ENCODE measurements around the gene SPINK1. TPM values are rescaled to one million over a fixed set of nuclear protein-coding genes. Genes with fewer than 3 reads are reported as not detected.

The SPINK1 gene
- total RNA-seq, 4 donors from 2014 or later = 22.5 to 317 (median 54.1) TPM; not detected in 1

GRCh38 chr5:147869112-147869511 lies 37.6 kb upstream of the SPINK1 start:
- H3K9me3 ChIP-seq = no peaks in the 10 kb centered on the region
- 0 to 66% methylated on average over 1 to 4 of the region's 4 CpGs for WGBS, 2 donors (ENCODE audit: low coverage in 1 of 2)
- H3K4me1 ChIP-seq = peaks cover 0 to 2% (median under 1%) of the 10 kb centered on the region in 4 donors
- no peak overlapping the region for H3K4me3 ChIP-seq
- no peaks in the 10 kb centered on the region for H3K36me3 ChIP-seq
- no peaks in the 10 kb centered on the region for H3K27me3 ChIP-seq
- no peak overlapping the region for H3K27ac ChIP-seq
- no peak for DNase-seq
- intact Hi-C loops (cut with DNase I; ENCODE audit: low total_unique reads) = no loop called here
- in situ Hi-C loops (cut with MboI; ENCODE audit: low pct_ligation_motif_present in 1 of 4, low pct_unique_long_range_greater_than_20kb in 1 of 4, low sequenced_read_pairs in 3 of 4) = loop anchor here in 2 of 4 donors (25.0 kb wide), 1 partner anchor 243 kb away; no protein-coding TSS in a partner anchor
- no peak for TF ChIP-seq CTCF (IDR thresholded peaks at IDR 0.05)
- no peak for TF ChIP-seq POLR2AphosphoS5 (IDR thresholded peaks at IDR 0.05)
- TF ChIP-seq POLR2A (IDR thresholded peaks at IDR 0.05) = no peak
- TF ChIP-seq EP300 (IDR thresholded peaks at IDR 0.05; ENCODE audit: low read depth) = no peak

DNA sequence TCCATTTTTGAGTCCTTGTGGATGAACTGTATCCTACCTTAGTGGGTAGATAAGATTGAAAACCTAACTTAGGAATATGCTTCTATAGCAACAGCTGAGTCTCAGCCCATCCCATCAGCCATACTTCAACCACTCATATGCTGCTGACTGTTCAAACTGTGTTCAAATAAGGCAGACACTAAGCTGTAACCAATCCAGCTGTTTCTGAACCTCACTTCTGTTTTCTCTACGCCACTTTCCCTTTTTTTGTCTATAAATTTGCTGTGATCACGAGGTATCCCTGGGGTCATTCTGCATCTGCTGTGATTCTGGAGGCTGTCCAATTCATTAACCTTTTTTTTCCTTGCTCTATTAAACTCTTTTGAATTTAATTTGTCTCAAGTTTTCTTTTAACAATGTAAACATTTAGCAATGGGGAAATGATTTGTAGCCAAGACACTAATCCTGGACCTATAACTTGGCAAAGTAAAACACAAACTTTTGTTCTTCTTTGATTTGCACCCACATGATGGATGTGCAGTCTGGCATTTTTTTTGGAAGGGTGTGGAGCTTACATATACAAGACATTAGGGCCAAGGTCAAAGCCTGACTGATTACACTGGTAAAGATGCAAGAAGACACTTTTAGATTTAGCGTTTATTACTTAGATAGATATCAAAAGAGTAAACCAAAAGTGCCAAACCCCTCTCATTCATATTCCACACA lies 32.1 kb upstream of the SPINK1 start:
- intact Hi-C loops (cut with DNase I; ENCODE audit: low total_unique reads) = no loop called here
- in situ Hi-C loops (cut with MboI; ENCODE audit: low pct_ligation_motif_present in 1 of 4, low pct_unique_long_range_greater_than_20kb in 1 of 4, low sequenced_read_pairs in 3 of 4) = loop anchor here in 2 of 4 donors (25.0 kb wide), 1 partner anchor 249 kb away; no protein-coding TSS in a partner anchor
- H3K4me1 ChIP-seq = peaks cover 0 to 17% (median 7%) of the 10 kb centered on the region in 4 donors
- DNase-seq = no peak
- H3K36me3 ChIP-seq = no peaks in the 10 kb centered on the region
- WGBS, 2 donors (ENCODE audit: low coverage in 1 of 2) = 22 to 32% methylated on average over 3 of the region's 3 CpGs
- H3K9me3 ChIP-seq = no peaks in the 10 kb centered on the region
- H3K27ac ChIP-seq = no peak overlapping the region
- H3K4me3 ChIP-seq = no peak overlapping the region
- no peaks in the 10 kb centered on the region for H3K27me3 ChIP-seq
- TF ChIP-seq CTCF (IDR thresholded peaks at IDR 0.05) (no peak), POLR2A (IDR thresholded peaks at IDR 0.05) (no peak), EP300 (IDR thresholded peaks at IDR 0.05; ENCODE audit: low read depth) (no peak), POLR2AphosphoS5 (IDR thresholded peaks at IDR 0.05) (no peak)

- DNase-seq = peak; percentile 11
- Histone ChIP-seq H3K4me1 (peaks cover 0 to 17% (median 8%) of the 10 kb centered on the region in 4 donors), H3K27me3 (no peaks in the 10 kb centered on the region), H3K4me3 (no peak overlapping the region), H3K27ac (no peak overlapping the region), H3K36me3 (no peaks in the 10 kb centered on the region), H3K9me3 (no peaks in the 10 kb centered on the region)
- intact Hi-C loops (cut with DNase I; ENCODE audit: low total_unique reads) = no loop called here
- WGBS, 2 donors (ENCODE audit: low coverage in 1 of 2) = 17 to 50% methylated on average over 1 of the region's 1 CpG
- no peak for TF ChIP-seq POLR2A (IDR thresholded peaks at IDR 0.05)
- TF ChIP-seq EP300 (IDR thresholded peaks at IDR 0.05; ENCODE audit: low read depth) = no peak
- no peak for TF ChIP-seq CTCF (IDR thresholded peaks at IDR 0.05)
- TF ChIP-seq POLR2AphosphoS5 (IDR thresholded peaks at IDR 0.05) = no peak
- in situ Hi-C loops (cut with MboI; ENCODE audit: low pct_ligation_motif_present in 1 of 4, low pct_unique_long_range_greater_than_20kb in 1 of 4, low sequenced_read_pairs in 3 of 4) = loop anchor here in 2 of 4 donors (25.0 kb wide), 1 partner anchor 252 kb away; no protein-coding TSS in a partner anchor
Measured at GRCh38 chr5:147860641-147861025, 29.2 kb upstream of the SPINK1 start.

DNA sequence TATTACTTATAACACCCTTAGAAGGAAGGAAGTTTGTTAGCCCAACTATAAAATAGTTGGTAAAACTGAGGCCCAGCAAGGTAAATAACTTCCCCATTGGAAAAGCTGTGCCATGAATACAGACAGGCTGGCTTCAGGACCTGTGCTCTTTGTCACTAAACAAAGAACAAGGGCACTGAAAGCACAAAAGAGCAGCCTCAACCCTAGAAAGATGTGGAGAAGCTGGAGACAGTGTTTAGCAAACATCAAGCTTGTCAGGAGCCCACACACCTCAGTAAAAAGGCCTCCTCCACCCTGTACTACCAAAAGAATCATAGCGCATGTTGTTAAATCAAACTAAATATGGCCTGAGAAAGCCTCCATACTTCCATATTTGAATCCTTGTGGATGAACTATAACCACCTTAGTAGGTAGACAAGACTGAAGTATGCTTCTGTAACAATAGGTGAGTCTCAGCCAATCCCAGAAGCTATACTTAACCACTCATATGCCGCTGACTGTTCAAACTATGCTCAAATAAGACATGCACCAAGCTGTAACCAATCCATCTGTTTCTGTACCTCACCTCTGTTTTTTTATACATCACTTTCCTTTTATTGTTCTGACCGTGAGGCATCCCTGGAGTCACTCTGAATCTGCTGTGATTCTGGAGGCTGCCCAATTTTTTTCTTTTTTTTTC lies 28.6 kb upstream of the SPINK1 start:
- Histone ChIP-seq H3K4me1 (peaks cover 0 to 17% (median 8%) of the 10 kb centered on the region in 4 donors), H3K4me3 (no peak overlapping the region), H3K27ac (no peak overlapping the region), H3K36me3 (no peaks in the 10 kb centered on the region), H3K27me3 (no peaks in the 10 kb centered on the region), H3K9me3 (no peaks in the 10 kb centered on the region)
- in situ Hi-C loops (cut with MboI; ENCODE audit: low pct_ligation_motif_present in 1 of 4, low pct_unique_long_range_greater_than_20kb in 1 of 4, low sequenced_read_pairs in 3 of 4) (loop anchor here in 2 of 4 donors (25.0 kb wide), 1 partner anchor 252 kb away; no protein-coding TSS in a partner anchor), intact Hi-C loops (cut with DNase I; ENCODE audit: low total_unique reads) (no loop called here)
- no peak for DNase-seq
- no peak for TF ChIP-seq EP300 (IDR thresholded peaks at IDR 0.05; ENCODE audit: low read depth)
- no peak for TF ChIP-seq CTCF (IDR thresholded peaks at IDR 0.05)
- no peak for TF ChIP-seq POLR2A (IDR thresholded peaks at IDR 0.05)
- TF ChIP-seq POLR2AphosphoS5 (IDR thresholded peaks at IDR 0.05) = no peak
- WGBS, 2 donors (ENCODE audit: low coverage in 1 of 2) = 60 to 64% methylated on average over 3 of the region's 3 CpGs
